ENCODE results near the gene ILF3.

The ILF3 gene

GRCh38 chr19:10678813-10679212, 24.7 kb downstream of the ILF3 start:
- no peak for DNase-seq

DNA sequence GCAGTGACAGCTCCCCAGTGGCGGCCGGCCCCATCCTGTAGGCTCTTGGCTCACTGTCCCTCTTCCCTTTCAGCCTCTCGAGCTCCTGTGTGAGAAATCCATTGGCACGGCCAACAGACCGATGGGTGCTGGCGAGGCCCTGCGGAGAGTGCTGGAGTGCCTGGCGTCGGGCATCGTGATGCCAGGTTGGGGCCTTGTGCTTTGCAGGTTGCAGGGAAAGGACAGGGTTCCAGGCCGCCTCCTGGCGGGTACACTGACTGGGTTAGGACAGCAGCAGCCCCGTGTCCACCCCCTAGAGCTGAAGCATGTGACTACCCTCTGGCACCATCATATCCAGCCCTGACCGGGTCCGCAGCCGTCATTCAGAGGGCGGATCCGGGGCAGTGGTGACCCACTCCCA, 25.6 kb downstream of the ILF3 start:
- DNase-seq = no peak

DNA sequence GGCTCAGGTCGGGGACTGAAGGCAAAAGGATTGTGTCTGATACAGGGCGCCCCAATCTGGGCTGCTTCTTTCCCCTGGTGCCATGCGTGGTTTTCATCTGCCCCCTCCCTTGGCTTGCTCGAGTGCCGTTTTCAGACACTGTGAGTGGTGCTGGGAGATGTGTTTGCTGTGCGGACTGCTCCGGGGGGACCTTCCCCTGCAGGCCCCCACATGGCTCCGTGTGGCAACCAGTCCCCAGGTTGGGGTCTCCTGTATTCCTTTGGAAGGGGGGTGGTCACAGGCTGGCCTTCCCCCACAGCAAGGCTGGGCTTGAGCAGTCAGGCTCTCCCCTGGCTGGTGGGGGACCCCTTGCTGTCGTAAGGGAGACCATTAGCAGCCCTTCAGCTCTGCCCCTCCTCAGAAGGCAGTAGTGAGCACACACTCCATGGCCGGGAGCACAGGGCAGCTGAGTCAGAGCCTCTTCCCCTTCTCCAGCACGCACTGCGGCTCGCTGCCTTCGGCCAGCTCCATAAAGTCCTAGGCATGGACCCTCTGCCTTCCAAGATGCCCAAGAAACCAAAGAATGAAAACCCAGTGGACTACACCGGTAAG, 26.5 kb downstream of the ILF3 start:
- no peak for DNase-seq

GRCh38 chr19:10681658-10682057, 27.5 kb downstream of the ILF3 start:
- no peak for DNase-seq

GRCh38 chr19:10682397-10683063, 28.4 kb downstream of the ILF3 start:
- no peak for DNase-seq

GRCh38 chr19:10683064-10683426, 28.9 kb downstream of the ILF3 start:
- no peak for DNase-seq

DNA sequence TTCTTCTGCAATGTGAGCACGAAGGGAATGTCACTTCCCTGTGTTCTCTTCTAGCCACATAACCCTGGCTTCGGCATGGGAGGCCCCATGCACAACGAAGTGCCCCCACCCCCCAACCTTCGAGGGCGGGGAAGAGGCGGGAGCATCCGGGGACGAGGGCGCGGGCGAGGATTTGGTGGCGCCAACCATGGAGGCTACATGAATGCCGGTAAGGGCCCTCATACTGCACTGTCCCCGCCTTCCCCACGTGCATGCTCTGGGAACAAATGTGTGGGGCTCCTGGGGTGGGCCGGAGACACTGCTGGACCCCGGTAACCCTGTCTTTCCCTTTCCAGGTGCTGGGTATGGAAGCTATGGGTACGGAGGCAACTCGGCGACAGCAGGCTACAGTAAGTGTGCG, 29.4 kb downstream of the ILF3 start:
- no peak for DNase-seq

- DNase-seq = no peak
Observed at GRCh38 chr19:10685210-10685609, 31.1 kb downstream of the ILF3 start.

DNA sequence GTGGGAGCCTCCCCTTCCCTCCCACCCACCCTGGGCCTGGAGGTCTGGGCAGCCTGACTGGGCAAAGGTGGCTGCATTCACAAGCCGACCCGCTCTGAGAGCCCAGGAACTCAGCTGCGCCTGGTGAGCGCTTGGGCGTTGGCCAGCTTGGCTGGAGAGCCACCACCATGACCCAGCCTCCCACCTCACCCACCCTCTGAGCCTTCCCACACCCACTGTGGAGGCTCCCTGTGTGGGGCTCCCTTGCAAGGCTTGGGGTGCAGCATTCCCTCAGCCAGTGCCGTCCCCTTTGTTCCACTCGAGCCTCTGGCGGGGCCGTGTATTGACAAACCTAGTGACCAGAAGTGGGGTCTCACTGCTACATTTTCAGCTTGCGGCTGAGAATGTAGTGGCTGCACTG, 32.0 kb downstream of the ILF3 start:
- no peak for DNase-seq

DNA sequence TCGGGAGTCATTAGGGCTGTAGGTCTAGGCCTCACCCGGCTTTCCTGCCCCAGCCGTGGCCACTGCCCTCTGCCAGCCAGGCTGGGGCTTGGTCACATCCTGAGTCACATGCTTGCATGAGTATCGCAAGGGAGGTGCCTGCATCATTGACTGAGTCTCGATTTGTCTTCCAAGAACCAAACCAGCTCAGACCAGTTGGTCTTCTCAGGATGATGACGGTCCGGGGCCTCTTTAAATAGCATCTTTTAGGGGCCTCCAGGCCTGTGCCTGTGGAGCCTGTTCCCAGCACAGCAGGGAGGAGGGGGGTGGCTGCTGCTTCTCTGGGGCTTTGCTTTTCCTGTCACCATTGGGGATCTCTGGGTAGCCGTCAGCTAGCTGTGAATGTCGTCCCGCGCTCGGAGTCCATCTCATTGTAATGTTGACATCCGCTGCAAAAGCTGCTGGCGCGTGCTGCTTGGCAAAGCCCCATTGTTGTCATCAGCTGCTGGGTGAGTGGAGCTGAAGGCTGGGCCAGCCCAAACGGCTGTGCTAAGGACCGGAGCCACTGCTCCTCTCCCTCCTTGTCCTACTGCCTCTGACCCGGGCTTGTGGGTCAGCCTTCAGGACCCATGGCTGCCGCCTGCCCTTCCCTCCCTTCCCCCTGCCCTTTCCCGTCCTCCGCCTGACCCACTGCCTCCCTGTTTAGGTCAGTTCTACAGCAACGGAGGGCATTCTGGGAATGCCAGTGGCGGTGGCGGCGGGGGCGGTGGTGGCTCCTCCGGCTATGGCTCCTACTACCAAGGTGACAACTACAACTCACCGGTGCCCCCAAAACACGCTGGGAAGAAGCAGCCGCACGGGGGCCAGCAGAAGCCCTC, 32.7 kb downstream of the ILF3 start:
- no peak for DNase-seq

DNA sequence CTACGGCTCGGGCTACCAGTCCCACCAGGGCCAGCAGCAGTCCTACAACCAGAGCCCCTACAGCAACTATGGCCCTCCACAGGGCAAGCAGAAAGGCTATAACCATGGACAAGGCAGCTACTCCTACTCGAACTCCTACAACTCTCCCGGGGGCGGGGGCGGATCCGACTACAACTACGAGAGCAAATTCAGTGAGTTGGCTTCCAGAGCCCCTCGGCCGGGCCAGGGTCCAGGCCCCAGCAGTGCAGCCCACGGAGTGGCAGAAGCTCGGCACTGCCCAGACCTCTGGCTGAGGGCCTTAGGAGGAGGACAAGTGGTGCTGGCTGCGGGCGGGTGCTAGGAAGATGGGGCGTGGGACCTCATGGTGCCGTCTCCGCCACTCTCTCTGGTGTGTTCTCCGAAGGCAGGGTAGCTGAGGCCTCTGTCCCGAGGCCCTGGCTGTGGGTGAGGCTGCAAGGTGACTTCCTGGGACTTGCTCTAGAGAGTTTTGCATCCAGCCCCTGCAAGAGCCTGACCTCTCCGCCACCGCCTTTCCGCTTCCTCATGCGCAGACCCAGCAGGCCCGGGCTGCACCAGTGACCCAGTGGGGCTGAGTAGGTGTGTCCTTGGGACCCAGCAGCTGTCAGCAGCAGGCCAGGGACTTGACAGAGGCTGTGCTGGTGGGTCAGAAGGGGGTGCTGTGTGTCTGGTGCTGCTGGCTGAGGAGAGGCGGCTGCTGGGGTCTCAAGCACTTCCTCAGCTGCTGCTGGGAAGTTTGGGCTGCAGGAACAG, 33.6 kb downstream of the ILF3 start:
- no peak for DNase-seq

DNA sequence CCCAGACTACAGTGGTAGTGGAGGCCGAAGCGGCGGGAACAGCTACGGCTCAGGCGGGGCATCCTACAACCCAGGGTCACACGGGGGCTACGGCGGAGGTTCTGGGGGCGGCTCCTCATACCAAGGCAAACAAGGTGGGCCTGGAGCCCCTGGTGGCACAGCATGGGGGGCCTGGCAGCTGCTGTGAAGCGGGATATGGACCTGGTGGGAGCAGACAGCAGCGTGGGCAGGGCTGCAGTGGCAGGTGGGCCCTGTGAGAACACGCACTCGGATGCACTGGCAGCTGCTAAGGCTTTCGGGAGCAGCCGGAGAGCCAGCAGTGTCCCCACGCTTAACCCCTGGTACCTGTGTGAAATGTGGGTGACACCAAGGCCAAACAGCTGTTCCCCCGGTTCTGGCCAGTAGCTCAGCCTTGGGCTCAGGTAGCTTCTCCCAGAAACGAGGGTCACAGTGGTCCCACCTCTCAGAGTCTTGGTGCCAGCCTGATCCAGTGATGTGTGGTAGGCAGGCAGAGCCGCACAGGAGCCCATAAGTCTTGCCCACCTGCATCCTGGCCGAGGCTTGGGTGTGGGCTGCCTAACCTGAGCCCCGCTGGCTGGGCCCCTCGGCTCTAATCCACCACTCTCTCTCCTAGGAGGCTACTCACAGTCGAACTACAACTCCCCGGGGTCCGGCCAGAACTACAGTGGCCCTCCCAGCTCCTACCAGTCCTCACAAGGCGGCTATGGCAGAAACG, 34.6 kb downstream of the ILF3 start:
- no peak for DNase-seq

DNA sequence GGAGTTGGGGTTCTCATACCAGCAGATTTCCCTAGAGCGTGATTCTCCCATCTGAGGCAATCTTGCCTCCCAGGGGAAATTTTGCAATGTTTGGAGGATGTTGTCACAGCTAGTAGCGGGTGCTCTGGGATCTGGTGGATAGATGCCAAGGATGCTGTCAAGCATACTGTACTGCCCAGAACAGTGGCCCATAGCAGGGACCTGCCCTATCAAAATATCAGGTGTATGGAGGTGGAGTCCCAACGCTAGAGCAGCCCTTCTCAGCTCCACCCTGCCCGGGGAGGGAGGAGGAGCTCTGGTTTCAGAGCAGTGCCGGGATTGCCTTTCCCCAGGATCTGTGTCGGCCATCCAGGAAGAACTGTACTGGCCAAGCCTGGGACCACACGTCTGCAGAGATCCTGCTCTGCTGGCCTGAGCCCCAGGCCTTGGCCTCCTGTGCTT, 36.2 kb downstream of the ILF3 start:
- no peak for DNase-seq

DNA sequence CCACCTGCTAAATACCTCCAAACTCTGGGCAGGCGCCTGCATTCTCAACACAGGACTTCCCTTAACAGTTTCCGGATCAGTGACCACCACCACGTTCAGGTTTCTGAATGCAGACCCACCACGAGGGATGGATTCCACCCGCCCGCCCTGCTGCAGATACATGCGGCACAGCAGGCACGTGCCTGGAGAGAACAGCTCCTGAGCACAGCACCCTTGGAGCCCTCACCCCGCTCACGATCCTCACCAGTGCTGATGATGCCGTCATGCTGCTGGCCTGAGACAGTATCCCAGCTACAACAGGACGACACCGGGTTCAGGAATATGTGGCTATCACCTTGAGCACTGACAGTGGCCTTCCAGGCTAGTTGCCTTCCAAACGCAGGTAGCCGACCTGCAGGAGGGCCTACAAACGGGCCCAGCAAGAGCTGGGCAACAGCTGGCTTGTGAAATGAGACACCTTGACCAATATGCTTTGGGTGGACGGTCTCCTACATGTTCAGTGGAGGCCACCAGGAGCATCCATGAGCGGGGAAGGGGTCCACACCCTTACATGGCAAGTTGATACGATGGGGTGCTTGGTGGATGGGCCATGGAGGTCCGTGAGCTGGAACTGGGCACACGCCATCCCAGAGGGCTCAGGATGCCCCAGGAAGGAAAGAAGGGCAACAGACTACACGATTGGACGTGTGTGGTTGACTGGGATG, 37.2 kb downstream of the ILF3 start:
- no peak for DNase-seq

GRCh38 chr19:10691883-10692282, 37.7 kb downstream of the ILF3 start:
- DNase-seq = no peak

DNA sequence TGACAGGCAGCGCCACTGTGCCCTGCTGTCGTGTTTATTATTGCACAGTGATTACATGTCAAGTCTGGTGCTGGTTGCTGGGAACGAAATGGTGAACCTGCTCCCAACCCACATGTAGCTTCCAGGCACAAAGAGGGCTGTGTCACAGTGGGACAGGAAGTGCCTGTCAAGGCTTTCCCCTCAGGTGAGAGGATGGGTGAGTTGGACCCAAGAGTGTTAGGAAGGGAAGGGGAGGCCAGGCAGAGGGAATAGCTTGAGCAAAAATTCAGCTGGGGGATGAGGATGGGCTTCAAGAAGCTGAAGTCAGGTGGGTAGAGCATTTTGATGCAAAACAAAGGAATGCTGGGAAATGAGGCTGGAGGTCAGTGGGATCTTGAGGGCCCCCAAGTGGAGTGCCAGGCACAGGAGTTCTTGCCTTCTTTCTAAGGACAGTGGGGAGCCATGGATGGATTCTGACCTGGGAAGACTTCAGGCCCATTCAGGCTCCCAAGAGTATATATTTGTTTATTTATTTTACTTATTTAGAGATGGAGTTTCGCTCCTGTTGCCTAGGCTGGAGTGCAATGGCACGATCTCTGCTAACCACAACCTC, 38.6 kb downstream of the ILF3 start:
- DNase-seq = no peak

DNA sequence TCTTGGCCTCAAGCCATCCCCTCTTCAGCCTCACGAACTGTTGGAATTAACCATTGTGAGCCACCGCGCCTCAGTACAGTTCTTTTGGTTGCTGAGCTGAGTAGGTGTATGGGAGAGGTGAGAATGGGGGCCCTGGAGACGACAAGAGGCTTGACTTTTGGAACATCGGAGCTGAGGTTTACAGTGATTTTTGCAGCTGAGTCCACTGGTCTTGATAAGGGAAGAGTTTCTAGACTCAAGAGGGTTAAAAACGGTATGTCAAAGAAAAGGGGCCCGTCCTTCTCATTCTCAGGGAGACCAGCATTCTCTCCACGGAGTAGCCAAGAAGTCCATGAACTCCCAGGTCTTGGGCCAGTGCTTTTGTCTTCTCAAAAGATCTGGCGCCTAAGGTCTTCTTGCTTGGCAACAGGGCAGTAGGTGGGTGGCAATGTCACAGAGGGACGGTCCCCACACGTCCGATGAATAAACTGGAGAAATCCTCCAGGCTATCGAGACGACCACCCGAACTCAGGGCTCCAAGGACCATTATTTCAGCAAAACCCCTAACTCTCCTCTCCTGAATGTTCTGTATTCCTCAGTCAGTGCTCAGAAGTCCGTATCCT, 40.7 kb downstream of the ILF3 start:
- DNase-seq = peak; percentile 31

GRCh38 chr19:10695401-10696398, 41.6 kb downstream of the ILF3 start:
- peak; percentile 93 for DNase-seq

- DNase-seq = peak; percentile 3
Observed at GRCh38 chr19:10699650-10700335, 45.6 kb downstream of the ILF3 start.

Data from DMS79 (cell line).